GM21717 (cell line): ENCODE results near the gene TBCK.
"Not testable (repeated sequence)": the region's sequence is repeated elsewhere in the genome, so short reads cannot be mapped to it uniquely, and the experiment has no call there.

Experiments
- ATAC-seq: cut with Tn5 transposase; IDR thresholded peaks from one replicate; pipeline ENCODE4 v1.9.1; 2021; ENCODE audit warnings: mild to moderate bottlenecking, moderate library complexity; ENCODE audit not compliant: unreplicated experiment

The TBCK gene

GRCh38 chr4:106323119-106323518 lies 7.1 kb upstream of the TBCK start:
- ATAC-seq = no peak

GRCh38 chr4:106321814-106322213 lies 5.8 kb upstream of the TBCK start:
- not testable (repeated sequence) for ATAC-seq

DNA sequence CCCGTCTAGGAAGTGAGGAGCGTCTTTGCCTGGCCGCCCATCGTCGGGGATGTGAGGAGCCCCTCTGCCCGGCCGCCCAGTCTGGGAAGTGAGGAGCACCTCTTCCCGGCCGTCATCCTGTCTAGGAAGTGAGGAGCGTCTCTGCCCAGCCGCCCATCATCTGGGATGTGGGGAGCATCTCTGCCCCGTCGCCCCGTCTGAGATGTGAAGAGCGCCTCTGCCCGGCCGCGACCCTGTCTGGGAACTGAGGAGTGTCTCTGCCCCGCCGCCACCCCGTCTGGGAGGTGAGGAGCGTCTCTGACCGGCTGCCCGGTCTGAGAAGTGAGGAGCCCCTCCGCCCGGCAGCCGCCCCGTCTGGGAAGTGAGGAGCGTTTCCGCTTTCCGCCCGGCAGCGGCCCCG lies 5.2 kb upstream of the TBCK start:
- ATAC-seq = not testable (repeated sequence)

DNA sequence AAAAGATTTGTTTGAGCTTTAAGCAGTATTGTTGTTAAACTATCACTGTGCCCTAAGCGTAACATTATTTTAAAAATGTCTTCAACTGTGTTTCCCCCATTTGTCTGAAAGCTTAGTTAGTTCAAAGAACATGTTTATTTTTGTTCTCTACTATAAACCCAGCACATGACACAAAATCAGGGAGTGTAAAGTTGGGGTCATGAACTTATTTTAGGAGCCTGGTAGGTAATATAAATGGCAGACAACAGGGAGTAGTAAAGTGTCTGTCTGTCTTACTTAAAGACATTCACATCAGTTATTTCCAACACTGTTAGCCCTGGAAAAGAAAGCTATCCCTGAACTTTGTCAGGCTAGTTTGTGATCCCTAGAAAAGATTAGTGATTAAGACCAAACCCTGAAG lies 4.2 kb upstream of the TBCK start:
- no peak for ATAC-seq

- no peak for ATAC-seq
These were observed 2.5 kb upstream of the TBCK start for GRCh38 chr4:106318511-106318910.

- ATAC-seq = no peak
These were observed 1.8 kb upstream of the TBCK start for GRCh38 chr4:106317815-106318214.

DNA sequence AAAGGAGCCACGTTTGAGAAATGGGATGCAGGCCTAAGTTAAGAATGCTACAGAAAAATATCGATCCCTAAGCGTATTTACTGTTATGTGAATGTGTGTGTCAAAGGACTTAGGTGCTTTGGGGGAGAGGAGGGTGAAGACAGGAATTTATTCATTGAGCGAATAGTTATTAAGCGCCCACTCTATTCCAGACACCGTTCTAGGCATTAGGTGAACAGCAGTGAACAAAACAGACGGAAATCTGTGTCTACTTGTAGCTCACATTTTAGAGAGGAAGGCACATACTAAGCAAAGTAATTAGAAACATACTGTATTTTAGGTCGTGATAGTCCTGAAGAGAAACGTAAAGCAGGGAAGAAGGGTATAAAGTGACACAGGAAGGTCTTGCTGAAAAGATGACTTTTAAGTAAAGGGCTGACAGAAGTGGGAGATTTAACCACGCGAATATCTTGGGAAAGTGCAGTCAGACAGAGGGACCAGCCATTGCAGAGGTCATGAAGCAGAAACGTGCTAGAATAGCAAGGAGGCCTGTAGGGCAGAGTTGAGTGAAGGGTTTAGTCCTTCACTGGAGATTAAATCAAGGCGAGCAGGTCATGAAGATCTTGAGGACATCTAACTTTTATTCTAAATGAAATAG lies 882 bp upstream of the TBCK start:
- peak; percentile 4 for ATAC-seq

DNA sequence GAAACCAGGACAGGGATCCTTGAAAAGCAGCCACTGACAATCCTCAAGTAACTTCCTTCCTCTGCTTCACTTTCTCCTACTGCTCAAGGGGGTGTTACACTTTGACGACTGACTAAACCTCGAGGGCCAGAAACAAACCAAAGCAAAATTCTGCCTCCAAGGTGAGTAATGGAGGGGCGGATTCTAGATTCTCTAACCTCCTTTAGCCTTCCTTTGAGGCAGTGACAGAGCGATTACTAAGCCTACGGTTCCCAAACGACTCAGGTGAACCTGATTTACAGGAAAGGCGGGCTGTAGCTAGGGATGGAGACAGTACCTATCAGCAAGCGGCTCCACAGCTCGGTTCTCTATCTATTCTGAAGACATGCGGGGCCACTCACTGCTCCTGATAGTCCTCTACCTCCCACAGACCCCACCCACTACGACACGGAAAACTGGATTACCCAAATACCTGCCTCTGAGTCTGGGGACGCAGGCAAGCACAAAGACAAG lies 487 bp downstream of the TBCK start:
- peak; percentile 26 for ATAC-seq

DNA sequence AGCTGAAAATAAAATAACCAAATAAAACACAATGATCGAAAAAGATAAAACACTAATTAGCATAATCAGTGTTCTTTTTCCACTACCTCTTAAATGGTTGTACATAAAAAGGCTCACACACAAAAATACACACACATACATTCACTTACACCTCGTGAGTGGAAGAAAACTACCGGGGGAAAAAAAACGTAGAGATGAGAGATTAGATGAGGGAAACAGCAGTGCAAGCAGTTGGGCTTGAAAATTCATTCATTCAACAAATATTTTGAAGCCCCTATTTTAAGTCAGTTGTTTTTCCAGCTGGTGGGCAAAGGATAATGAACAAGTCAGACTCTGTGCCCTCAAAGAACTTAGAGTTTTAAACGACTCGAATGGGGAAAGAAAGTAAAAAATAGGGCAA lies 1.0 kb downstream of the TBCK start:
- no peak for ATAC-seq

DNA sequence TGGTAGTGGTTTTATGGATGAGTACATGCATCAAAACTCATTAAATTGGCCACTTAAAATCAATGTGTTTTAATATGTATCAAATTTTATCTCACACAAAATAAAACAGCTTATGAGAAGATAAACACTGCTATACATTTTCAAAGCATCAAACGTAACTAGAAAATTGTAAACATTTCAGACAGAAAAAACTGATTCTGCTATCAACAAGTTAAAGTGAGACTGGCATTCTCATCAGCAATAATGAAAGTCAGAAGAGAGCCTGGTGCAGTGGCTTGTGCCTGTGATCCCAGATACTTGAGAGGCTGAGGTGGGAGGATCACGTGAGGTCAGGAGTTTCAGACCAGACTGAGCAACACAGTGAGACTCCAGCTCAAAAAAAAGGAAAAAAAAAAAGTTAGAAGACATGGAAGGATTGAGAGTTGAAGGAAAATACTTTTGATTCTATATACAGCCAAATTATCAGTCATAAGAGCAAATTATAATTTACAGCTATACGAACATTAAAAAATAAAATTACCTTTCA lies 2.9 kb downstream of the TBCK start:
- no peak for ATAC-seq

DNA sequence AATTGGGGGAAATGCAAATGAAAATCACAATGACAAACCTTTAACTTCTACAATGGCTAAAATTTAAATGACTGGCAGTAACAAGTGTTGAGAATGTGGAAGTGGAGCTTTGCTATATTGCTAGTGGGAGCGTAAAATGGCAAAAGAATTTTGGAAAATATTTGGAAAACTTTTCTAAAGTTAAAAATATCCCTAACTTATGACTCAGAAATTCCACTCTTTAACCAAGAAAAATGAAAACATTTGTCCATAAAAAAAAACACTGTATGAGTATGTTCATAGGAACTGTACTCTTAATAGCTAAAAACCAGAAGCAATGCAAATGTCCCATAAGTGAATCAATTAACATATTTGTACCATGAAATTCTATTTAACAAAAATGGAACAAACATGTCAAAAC lies 3.6 kb downstream of the TBCK start:
- no peak for ATAC-seq

GRCh38 chr4:106306561-106306960 lies 9.4 kb downstream of the TBCK start:
- no peak for ATAC-seq

DNA sequence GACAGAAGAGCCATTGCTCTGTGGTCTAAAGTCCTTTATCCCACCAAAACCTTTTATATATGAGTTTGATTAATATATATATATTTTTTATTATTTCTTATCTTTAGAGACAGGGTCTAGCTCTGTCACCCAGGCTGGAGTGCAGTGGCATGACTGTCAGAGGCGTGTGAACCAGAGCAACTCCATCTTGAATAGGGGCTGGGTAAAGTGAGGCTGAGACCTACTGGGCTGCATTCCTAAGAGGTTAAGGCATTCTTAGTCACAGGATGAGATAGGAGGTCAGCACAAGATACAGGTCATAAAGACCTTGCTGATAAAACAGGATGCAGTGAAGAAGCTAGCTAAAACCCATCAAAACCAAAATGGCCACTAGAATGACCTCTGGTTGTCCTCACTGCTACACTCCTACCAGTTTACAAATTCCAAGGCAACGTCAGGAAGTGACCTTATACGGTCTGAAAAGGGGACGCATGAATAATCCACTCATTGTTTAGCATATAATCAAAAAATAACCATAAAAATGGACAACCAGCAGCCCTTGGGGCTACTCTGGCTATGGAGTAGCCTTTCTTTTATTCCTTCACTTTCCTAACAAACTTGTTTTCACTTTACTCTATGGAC lies 10.5 kb downstream of the TBCK start:
- ATAC-seq = no peak

- ATAC-seq = no peak
These were observed 11.4 kb downstream of the TBCK start for GRCh38 chr4:106304632-106305031.

DNA sequence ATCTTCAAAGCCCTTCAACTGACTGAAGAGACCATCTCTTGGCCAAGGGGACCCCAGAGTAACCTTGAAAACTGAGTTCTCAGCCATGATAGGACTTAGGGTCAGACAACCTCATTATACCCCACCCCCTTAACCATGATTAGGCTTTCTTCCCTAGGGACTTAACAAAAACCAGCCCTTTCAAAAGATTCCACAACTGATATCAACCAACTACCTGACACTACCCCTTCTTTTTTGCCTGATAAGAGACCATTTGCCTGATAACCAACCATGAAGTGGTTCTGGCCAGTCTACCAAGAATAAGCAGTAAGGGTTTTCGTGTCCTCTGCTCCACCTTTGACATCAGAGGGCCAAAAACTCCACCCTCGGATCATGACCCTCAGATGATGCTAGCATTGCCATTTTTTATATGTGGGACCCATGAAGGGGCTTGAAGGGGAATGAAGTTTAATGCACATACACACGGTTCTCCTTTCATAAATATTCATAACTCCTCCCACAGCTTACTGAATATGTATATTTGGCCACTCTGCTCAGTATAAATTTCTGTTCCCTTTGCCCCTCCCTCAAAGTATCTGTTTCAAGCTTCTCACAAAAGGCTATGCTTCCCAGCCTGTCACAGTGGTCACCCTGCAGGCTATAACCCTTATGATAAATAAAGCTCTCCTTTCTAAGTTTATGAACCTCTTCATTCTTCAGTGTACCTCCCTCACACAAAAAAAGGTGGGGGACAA lies 12.3 kb downstream of the TBCK start:
- no peak for ATAC-seq

DNA sequence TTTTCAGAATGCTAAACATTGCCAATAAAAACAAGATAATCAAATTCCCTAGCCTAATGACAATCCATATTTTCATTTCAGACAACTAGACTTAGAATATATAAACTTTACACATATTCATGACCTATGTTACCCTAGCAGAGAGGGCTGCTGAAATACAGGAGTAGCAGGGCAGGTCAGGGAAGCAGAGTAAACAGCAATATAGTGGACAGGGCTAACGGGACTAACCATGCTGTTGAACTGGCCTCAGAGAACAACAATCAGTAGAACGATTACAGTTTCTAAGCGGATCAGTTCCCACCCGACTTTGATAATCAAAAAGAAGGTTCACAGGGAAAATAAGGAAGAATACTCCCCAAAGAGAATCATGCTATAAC lies 14.0 kb downstream of the TBCK start:
- ATAC-seq = no peak

GRCh38 chr4:106301393-106302061 lies 14.5 kb downstream of the TBCK start:
- no peak for ATAC-seq

DNA sequence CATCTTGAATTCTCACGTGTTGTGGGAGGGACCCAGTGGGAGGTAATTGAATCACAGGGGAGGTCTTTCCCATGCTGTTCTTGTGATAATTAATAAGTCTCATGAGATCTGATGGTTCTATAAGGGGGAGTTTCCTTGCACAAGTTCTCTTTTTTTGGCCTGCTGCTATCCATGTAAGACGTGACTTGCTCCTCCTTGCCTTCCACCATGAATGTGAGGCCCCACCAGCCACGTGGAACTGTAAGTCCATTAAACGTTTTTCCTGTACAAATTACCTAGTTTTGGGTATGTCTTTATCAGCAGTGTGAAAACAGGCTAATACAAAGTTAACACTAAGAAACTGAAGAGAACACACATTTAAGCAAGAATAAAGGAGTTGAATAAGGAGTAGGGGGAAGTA lies 16.0 kb downstream of the TBCK start:
- no peak for ATAC-seq

GRCh38 chr4:106297245-106298035 lies 18.6 kb downstream of the TBCK start:
- no peak for ATAC-seq

DNA sequence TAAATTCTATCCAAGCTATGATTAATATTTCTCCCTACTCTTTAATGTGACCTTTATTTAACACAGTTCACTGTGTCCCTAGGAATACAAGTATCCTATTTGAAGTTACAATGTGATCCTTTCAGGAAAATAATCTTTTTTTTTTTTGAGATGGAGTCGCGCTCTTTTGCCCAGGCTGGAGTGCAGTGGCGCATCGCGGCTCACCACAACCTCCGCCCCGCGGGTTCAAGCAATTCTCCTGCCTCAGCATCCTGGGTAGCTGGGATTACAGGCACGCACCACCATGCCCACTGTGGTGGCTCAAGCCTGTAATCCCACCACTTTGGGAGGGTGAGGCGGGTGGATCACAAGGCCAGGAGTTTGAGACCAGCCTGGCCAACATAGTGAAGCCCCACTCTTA lies 21.9 kb downstream of the TBCK start:
- no peak for ATAC-seq

- ATAC-seq = no peak
These were observed 24.3 kb downstream of the TBCK start for GRCh38 chr4:106291678-106292077.
